ENCODE results near the gene KSR1.

GRCh38 chr17:27450416-27450815 is 5.8 kb upstream of the KSR1 start:
- TF ChIP-seq POLR2A (IDR thresholded peaks at IDR 0.05) (no peak), POLR2AphosphoS5 (IDR thresholded peaks at IDR 0.05) (no peak), CTCF (IDR thresholded peaks at IDR 0.05) (no peak), EP300 (IDR thresholded peaks at IDR 0.05) (no peak)
